Mesenteric fat pad (tissue), 1 donor: Measurements from ENCODE around the gene MRPS11. TPM values are rescaled to one million over a fixed set of nuclear protein-coding genes. Genes with fewer than 3 reads are reported as not detected.
"Not testable (repeated sequence)": the region's sequence is repeated elsewhere in the genome, so short reads cannot be mapped to it uniquely, and the experiment has no call there.

Source experiments
- DNase-seq: peaks from one replicate; pipeline ENCODE4 v3.0.0-alpha.2; 2020; ENCODE audit warnings: low spot score
- long read RNA-seq: library from polyadenylated mRNA; unstranded; transcript quantifications from one replicate; pipeline ENCODE4 v2.0.0, GENCODE V29; 2020
- total RNA-seq: library from RNA; stranded (reverse); fragmentation: NEBNext Ultra II Directional; extraction: Animal tissue kit (Norgen Biotek cat#: 25700); gene quantifications from one replicate; pipeline ENCODE4 v1.2.1, GENCODE V29; 2021
- donor health status: DM: yes; HTN: yes; CAD: no.

MRPS11 gene
- 60.9 TPM for total RNA-seq
- long read RNA-seq, transcript MRPS11-201 (6 exons, 3,644 nt) = major isoform, 20 of 46 reads
- long read RNA-seq, partial matches to known transcripts = 2 of 46 reads
- long read RNA-seq, other reads (novel, unspliced or antisense) = 21 of 46 reads

DNA sequence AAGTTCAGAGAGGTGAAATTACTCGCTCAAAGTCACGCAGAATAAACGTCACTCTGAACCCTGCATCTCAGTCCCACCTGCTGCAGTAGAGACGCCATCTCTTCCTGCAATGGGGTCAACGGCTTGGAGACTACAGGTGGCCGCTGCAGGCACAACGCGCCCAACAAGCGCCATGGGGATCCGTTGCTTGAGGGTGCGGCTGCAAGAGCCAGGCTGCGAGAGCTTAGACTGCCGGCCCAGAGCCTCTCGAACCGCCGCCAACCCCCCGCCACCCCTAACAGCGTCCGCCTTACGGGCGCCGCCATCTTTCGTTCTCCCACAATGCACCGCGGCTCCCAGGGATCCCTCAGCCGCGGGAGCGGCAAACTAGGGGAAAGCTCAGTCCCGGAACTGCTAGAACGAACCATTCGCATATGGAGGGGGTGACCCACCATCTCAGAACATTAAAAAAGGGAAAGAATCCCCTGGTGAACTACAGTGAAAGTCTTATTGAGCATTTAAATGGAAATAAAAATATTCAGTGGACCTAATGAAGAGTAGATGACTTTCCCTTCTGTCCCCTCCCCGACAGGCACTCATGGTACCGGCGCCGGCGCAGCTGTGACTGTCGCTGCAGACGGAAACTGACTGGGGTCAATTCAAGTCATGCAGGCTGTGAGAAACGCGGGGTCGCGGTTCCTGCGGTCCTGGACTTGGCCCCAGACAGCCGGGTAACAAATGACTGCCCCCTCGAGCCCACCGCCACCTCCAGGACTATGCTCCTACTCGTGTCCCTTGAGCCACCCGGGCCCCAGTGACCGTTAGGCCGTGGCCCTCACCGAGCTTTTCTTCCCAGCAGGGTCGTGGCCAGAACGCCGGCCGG lies at the start of gene MRPS11, which contains the start of gene MRPL46:
TSS of gene MRPS11 (plus strand) at position 636 of the 862 bp plus-strand sequence. CDS start at position 646, 10 bp downstream.
TSS of gene MRPL46 (minus strand) at position 316 of the 862 bp plus-strand sequence. CDS start at position 305, 11 bp downstream.
- peak; percentile 94 for DNase-seq

DNA sequence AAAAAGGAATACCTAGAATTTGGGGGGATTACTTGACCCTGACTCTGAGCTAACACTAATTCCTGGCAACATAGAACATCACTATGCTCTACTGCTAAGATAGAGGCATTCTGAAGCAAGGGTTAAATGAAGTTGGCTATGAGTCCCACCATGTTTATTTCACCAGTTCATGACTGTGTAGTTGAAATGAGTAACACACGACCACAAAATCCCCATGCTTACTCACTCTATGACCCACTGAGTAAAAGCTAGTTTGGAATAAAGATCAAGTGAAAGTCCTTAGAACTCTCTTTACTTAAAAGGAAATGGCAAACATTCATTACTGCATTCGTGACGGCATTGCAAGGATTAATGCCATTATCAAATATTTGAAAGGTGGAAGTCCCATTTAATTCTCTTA lies 47.7 kb upstream of the MRPS11 start:
- no peak for DNase-seq

DNA sequence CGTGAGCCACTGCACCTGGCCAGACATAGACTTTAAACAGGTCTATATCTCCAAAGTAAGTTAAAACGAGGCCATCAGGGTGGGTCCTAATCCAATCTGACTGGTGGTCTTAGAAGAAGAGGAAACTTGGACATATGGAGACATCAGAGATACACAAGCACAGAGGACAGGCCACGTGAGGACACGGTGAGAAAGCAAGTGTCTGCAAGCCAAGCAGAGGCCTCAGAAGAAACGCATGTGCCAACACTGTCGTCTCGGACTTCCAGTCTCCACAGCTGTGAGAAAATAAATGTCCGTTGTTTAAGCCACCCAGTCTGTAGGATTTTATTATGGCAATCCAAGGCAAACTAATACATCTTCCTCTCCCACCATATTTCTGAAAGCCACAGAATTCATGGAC lies 44.2 kb upstream of the MRPS11 start:
- DNase-seq = no peak

DNA sequence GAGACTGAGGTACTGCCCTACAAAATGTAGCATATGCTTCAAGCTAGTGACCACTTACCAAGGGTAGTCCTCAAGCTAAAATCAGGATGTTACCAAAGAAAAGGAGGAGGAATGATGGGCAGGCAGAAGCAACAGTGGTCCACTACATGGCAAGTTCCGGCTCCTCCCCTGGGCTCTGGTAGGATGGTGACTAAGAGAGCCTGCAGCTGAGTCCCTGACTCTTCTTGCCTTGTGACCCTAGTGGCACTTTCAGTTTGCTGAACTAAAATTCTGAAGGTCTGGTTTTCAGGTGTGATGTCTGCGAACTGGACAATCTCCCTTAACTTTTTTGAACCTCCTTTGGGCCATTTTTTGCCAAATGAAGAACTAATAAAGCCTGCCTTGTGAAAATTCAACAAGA lies 41.2 kb upstream of the MRPS11 start:
- no peak for DNase-seq

DNA sequence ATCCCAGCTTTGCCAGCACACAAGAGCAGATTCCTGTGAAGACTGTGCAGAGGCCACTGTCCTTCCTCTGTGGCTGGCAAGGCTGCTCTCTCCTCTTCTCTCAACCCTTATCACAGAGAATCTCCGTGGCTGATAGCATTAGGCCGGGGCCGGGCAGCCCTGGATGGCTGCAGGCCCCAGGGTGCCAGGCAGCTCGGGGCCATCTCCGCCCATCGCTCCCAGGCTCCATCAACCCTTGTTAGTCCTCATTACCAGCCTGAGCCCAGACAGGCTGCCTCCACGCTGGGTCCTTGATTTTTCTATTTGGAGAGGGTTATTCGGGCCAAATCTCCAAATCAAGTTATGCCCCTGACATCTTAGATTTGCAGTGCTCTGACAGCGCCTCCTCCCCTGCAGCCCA lies 39.5 kb upstream of the MRPS11 start:
- no peak for DNase-seq

DNA sequence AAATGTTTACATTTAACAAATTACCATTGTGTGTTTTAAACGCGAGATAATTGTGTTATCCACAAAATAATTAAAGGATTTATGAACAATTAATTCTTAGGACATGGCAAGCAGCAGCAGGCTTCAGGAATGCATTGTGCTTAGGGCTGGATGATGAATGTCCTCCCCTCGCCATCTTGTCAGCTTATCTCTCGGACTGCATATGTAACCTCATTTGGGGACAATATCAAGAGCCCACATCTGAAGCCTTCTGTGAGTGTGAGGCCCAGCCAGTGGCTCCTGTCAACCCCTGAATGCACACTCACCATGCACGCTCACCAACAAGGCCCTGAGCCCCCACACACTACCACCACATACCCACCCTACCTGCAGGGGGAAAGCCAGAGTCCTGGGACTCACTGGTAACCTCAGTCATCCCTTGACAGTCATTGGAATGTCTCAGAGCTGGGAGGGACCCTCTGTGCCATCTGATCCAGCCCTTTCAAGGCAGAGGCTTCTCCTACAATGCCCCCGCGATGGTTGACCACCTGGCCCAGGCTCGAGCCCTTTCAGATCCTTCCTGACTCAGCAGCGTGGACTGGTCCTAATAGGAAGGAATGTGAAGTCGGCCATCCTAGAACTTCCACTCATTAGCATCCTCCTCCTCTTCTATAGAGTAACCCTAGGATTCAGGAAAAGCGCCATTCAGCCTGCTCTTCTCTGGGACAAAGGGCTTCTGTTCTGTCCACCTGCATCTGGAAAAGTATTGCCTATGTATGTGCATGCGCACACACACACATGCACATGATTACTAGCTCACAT lies 38.5 kb upstream of the MRPS11 start:
- no peak for DNase-seq

DNA sequence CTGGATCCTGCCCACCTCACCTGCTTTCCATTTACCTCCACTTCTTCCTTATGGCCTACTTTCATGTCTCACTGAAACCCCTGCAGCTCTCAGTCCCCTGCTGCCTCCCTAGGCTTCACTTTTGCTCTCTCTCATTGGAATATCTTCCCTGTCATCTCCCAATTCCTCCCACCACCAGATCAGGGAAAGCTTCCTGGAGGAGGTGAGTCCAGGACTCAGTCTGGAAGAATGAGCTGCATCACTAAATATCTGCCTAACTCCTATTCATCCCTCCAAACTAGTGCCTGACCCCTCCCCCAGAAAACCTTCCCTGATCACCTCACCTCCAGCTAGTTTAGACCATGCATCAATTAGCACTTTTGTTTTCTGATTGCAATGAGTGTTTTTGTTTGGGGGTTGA lies 37.5 kb upstream of the MRPS11 start:
- DNase-seq = no peak

DNA sequence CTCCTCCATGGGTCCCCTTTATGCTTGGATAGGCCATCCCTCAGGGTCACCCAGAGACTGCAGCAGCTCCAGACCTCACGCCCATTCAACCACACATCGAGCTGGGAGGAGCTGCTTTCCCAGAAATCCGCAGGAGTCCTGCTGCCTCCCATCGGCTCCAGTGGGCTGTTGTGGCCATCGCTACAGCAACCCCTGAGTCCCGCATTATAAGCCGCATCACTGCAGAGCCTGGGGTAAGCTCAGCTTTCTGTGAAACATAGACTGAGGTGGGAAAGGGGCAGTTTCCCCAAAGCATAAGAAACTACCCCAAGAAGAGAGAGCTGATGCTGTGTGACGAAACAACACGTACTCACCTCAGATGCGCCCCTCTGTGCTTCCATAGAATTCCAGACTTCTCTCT lies 36.1 kb upstream of the MRPS11 start:
- no peak for DNase-seq

DNA sequence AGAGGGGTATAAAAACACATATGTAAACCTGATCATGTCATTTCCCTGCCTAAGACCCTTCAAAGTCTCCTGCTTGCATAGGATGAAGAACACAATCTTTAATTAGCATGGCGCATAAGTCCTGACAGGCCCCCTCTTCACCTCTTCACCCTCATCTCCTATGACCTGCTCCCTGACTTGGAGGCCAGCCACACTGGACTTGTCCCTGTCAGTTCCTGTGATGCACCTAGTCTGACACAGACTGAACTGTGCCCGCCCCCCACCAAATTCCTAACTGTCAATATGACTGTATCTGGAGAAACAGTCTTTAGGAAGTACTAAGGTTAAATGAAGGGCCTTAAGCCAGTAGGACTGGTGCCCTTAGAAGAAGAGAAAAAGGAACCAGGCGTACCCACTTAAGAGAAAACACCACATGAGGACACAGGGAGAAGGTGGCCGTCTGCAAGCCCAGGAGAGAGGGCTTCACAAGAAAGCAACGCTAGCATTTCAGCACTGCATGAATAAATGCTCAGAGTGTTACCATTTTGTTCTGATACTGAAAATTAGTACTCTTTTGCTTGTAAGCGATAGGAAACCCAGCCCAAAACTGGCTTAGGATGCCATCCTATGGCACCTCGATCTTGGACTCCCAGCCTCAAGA lies 34.3 kb upstream of the MRPS11 start:
- no peak for DNase-seq

DNA sequence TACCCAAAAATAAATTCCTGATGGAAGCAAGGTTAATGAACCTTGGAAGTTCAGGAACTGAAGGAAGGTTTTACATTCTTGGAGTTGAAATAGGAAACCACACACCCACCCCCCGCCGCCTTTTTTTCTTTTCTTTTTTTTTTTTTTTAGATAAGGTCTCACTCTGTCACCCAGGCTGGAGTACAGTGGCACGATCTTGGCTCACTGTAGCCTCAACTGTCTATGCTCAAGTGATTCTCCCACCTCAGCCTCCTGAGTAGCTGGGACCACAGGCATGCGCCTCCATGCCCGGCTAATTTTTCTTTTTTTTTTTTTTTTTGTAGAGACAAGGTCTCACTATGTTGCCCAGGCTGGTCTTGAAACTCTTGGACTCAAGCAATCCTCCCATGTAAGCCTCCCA lies 33.4 kb upstream of the MRPS11 start:
- not testable (repeated sequence) for DNase-seq

DNA sequence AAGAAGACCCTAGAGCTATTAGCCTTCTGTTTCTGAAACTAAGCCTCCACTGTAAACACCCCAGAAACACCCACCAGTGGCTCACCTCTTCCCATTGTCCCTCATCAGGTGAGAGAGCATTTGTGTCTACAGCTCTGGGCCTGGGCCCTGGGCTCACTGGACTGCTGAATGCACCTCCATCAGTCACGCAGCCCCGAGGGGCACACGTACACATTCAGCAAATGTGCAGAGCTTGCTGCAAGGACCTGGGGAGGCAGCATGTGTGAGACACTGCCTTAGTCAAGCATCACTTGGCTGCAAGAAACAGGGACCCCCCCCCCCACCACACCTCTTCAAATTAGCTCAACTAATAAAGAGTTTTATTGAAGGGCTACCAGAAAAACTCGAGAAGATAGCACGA lies 29.3 kb upstream of the MRPS11 start:
- no peak for DNase-seq

DNA sequence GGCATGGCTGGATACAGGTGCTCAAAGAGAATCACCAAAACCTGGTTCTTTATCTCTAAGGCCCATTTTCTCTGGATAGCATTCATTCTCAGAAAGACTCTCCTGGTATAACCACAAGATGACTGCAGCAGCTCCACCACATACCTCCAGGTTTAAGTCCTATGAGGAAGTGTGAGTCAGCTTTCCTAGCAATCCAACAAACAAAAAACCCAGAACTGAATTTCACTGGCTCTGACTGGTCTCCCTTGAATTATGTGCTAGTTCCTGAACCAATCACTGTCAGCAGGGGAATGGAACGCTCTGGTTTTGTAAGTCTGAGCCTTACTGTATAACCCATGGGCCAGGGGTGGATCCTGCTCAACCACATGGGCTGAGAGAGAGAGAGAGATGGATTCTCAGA lies 27.5 kb upstream of the MRPS11 start:
- DNase-seq = no peak

DNA sequence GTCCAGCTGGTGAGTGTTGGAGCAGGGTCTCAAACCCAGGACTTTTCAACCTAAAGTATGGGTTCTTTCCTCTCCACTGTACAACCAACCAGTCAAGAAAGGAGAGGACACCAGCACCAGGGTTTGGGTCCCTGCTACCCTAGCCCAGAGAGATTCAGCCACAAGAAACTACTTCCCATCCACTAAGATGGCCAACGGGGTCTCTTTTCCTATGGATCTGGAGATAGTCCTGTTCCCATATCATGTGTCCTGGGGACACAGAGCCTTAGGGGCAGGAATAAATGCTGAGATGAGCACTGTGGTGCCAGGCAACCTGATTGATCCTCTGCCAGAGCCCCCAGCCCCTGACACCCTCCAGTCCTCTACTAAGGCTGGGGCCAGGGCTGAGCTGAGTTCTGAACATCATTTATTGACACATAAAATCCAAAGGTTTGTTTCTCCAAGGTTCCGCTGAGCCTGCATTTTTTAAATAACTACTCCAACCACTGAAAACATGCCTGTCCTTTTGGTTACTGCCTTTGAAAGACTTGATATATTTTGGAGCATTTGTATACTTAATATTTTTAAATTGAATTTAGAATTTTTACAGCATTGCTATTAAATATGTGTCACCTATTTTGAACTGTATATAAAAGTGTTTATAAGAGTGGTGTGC lies 26.3 kb upstream of the MRPS11 start:
- no peak for DNase-seq

DNA sequence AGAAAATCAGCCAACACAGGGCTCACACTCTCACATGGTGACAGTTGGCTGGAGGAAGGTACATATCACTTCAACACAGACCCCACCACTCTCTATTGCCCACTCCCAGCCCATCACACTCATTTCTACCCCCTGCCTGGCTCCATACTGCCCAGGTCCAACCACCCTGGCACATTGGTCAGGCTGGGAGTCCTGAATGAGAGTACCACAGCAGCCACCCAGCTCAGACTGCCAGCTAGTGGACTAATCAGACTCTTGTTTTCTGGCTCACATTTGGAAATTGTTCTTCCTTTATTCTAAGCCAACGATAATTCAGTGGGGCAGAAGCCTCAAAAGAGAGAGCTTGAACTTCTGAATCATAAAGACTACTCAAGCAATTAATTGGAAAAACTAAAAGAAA lies 20.3 kb upstream of the MRPS11 start:
- no peak for DNase-seq

DNA sequence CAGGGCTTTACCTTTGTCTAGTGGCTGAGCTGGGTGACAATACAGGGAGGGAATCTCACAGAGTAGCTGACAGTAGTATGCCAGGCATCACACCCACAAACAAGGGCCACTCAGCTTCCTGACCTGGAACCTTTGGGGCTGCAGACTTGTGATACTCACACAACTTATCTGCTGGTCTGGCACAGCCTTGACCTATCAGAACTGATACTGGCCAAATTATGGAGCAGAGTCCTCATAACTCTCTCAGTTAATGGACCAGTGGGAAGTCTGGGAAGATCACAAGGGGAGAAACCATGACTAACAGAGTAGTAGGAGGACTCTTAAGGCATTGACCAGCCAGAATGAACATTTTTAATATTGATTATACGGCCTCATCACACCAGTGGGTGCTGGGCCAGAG lies 19.8 kb upstream of the MRPS11 start:
- no peak for DNase-seq

DNA sequence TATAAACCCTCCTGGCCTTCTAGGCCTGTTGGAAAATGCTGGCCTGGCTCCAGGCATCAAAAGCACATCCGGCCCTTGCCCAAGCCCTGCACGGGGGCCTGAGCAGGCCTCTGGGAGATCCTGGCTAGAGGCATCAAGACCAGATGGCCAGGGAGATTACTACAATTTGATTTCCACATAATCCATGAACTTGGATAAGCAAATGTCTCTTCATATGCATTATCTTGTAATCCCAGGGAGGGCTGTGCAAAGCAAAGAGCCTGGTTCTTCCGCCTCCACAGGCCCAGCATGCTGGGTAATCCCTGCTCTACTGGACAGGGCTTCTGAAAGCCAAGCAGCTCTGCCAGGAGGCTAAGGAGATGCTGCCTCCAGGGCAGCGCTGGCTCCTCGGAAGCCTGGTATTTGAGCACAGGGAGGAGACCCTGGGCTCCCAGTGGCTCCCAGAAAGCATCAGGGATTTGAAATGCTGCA lies 18.5 kb upstream of the MRPS11 start:
- DNase-seq = no peak

DNA sequence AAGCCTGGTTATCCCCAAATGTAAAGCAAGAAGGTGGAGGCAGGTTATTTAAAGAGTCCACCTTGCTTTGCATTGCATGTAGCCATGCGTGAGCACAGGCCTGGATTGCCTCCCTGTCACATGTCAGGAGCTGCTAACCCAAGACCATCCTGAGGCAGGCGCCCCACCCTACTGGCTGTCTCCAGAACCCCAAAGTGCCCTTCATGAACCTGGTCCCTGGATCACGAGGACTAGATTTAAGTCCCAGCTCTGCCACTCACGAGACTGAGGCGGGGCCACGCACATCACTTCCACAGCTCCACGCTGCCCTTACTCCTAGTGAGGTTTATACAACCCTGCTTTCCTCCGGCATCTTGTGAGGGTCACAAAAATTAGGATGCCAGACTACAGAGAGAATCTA lies 17.9 kb upstream of the MRPS11 start:
- DNase-seq = no peak

DNA sequence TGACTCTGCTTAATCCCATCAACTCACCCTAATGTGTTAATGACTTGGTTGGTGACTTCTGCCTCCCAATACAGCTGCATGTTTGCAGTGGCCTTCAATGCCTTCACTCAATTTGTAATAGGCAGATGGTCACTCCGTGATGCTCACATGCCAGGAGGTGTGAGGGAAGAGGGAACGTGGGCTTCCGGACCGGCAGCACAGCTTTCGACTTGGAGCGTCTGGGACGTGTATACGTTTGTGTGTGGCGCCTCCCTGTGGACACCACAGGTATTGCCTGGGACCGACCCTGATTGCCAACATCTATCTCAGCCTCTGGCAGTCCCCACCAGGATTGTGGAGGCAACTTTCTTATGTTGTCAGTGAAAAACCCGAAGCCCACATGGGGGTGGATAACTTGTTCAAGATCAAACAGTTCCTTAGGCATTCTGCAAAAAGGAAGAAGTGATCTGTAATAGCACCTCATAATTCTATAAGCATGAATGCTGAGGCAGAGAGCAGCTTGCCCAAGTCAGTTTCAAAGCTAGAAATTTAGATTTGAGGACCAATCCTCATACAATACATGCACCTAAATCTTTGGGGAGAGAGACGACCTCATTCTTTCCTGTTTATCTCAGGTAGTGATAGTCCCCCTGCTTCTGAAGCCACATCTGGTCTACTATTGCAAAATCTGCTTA lies 17.2 kb upstream of the MRPS11 start:
- no peak for DNase-seq

DNA sequence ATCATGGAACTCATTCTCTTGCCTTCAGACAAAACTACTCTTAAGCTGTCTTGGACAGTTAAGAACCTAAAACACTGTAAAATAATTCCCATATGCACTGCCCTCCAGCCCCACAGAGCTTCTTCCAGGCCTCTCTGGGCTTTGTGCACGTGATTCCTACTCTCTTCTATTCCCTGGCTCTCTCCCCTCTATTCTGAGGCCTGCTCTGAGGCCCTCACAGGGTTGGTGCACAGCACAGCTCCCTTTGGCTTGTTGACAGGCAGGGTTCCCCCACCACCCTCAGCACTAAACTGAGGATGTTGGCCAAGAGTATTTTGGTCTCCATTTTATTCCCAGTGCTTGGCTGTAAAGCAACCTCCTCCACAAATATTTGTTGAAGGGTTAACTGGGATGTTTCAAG lies 13.9 kb upstream of the MRPS11 start:
- no peak for DNase-seq

DNA sequence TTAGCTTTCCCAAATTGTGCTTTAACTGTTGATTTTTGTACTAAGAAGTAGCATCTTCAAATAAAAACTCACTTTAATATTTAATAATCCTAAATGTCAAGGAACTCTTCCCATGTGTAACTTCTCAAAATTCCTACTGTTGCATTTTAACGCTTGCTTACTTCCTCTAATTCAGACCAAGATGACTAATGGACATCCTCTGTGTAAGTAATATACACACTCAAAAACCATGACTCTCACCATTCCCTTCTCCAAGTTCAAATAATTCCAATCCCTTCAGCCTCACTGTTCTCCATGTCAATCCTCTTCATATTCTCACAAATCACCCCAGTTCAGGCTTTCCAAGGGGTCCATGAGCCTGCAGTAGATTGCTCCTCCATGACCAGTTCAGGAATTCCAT lies 13.3 kb upstream of the MRPS11 start:
- DNase-seq = no peak
